ENCODE results near the gene PSMD3. TPM values are rescaled to one million over a fixed set of nuclear protein-coding genes. Genes with fewer than 3 reads are reported as not detected.
"Not testable (repeated sequence)": the region's sequence is repeated elsewhere in the genome, so short reads cannot be mapped to it uniquely, and the experiment has no call there.

Gene PSMD3
- 88.0 TPM for total RNA-seq
- long read RNA-seq, transcript PSMD3-201 (12 exons, 2,158 nt), result major isoform, 179 of 209 reads
- long read RNA-seq, partial matches to known transcripts, result 22 of 209 reads
- long read RNA-seq, other reads (novel, unspliced or antisense), result 8 of 209 reads

DNA sequence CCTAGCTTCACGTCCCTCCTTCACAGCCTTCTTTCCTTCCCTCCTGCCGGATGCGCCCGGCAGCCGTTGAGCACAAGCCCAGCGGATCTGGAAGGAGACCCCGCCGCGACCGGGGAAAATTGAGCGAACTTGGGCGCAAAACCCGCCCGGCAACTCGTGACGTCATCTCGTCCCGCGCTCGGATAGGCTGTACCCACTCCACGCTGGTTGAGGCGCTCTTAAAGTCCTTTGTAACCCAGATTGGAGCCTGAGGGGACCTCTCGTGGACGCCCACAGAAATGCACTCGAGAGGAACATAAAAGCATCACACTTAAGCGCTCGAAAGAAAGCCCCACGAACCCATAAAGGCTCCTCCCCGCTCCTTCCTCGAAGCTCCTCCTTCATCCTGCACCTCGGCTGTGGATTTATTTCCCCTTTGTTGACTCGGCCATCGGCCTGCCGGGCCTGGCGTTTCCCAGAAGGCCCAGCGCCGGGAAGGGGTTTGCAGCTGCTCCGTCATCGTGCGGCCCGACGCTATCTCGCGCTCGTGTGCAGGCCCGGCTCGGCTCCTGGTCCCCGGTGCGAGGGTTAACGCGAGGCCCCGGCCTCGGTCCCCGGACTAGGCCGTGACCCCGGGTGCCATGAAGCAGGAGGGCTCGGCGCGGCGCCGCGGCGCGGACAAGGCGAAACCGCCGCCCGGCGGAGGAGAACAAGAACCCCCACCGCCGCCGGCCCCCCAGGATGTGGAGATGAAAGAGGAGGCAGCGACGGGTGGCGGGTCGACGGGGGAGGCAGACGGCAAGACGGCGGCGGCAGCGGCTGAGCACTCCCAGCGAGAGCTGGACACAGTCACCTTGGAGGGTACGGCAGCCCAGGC is at the start of gene PSMD3:
PSMD3 (plus strand) TSS at position 457 of the 856 bp plus-strand sequence; CDS start at position 621, 164 bp downstream.
- peak; percentile 98 for DNase-seq
- ATAC-seq (ENCODE audit: poor library complexity), result peak; percentile 97
- intact Hi-C loops (cut with DNase I), result no loop called here

- intact Hi-C loops (cut with DNase I), result no loop called here
- ATAC-seq (ENCODE audit: poor library complexity), result peak; percentile 85
- peak; percentile 62 for DNase-seq
These were observed 46.7 kb upstream of the PSMD3 start for GRCh38 chr17:39933912-39934311.

- ATAC-seq (ENCODE audit: poor library complexity) (no peak), DNase-seq (no peak)
- intact Hi-C loops (cut with DNase I), result no loop called here
These were observed 46.3 kb upstream of the PSMD3 start for GRCh38 chr17:39934324-39934723.

DNA sequence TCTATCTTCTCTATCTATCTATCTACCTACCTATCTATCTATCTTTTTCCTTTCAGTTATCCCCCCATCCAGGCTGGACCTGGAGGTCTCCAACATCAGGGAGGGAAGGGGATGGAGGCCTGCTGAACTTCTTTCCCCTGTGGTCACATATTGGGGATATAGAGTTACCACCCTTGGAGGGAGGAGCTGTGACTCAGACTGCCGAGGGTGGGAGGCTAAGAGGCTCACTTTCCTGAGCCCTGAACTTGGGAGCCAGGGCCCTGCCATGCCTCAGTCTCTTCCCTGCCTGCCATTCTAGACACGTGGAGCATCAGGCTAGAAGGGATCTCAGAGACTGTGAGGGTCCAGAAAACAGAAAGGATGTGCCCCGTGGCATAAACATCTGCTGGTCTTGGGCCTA is 44.7 kb upstream of the PSMD3 start:
- DNase-seq (no peak), ATAC-seq (ENCODE audit: poor library complexity) (no peak)

GRCh38 chr17:39937447-39937846 is 43.2 kb upstream of the PSMD3 start:
- intact Hi-C loops (cut with DNase I), result no loop called here
- DNase-seq (no peak), ATAC-seq (ENCODE audit: poor library complexity) (no peak)

More for the DNA sequence above, 44.7 kb upstream of the PSMD3 start:
- intact Hi-C loops (cut with DNase I), result no loop called here

DNA sequence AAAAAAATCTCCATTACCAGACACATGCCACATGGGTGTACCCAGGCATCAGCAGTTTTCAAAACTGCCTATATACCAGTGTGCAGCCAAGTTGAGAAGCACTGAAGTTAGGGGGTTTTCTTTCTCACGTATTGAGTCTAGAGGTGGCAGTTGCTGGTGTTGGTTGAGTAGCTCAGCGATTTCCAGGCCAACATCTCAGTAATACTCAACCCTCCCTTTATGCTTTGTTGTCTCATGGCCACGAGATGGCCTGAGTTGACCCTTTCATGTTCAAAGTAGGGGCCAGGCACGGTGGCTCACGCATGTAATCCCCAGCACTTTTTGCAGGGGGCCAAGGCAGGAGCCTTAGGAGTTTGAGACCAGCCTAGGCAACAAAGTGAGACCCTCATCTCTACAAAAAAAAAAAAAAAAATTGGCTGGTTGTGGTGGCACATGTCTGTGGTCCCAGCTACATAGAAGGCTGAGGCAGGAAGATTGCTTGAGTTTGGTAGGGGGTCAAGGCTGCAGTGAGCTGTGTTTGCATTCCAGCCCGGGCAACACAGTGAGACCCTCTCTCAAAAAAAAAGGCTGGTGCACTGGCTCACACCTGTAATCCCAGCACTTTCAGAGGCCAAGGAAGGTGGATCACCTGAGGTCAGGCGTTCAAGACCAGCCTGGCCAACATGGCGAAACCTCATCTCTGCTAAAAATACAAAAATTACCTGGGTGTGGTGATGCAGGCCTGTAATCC is 42.3 kb upstream of the PSMD3 start:
- DNase-seq, result no peak
- ATAC-seq (ENCODE audit: poor library complexity), result no peak

DNA sequence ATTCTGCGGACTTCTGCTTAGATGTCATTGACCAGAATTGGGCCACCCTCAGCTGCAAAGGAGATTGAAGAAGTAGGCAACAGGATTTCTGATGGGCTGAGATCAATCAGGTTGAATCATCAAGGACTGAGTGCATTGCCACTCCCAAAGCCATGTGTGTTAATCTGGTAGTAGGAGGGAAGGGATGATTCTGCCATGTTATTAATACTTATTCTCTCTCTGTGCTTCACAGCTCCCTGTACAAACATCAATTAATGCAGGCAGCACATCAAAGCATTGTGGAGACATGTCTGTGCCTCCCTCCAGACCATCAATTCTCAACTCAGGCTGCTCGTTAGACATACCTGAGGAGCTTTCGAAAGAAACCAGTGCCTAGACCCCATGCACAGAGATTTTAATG is 41.5 kb upstream of the PSMD3 start:
- intact Hi-C loops (cut with DNase I), result no loop called here
- ATAC-seq (ENCODE audit: poor library complexity) (no peak), DNase-seq (no peak)

More for the DNA sequence above, 42.3 kb upstream of the PSMD3 start:
- intact Hi-C loops (cut with DNase I), result no loop called here

- DNase-seq (no peak), ATAC-seq (ENCODE audit: poor library complexity) (peak; percentile 59)
- intact Hi-C loops (cut with DNase I), result no loop called here
These were observed 40.8 kb upstream of the PSMD3 start for GRCh38 chr17:39939588-39940419.

- intact Hi-C loops (cut with DNase I), result no loop called here
- peak; percentile 40 for ATAC-seq (ENCODE audit: poor library complexity)
These were observed 36.8 kb upstream of the PSMD3 start for GRCh38 chr17:39943702-39944392.

DNA sequence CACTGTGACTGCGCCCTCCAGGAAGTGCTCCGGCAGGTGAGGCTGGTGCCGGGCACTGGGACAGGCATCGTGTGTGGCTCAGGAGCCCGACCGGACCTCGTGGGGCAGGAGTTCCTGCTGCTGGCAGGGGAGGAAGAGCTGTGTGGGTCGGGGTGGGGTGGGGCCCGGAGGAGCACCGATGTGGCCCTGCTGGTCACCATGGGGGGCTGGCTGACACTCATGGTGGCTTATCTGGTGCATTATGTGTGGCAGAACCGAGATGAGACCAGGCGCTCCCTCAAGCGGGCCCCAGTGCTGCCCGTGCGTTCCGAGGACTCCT is 36.3 kb upstream of the PSMD3 start:
- intact Hi-C loops (cut with DNase I), result no loop called here
- DNase-seq, result no peak
- ATAC-seq (ENCODE audit: poor library complexity), result no peak

More at GRCh38 chr17:39943702-39944392, 36.8 kb upstream of the PSMD3 start:
- no peak for DNase-seq

GRCh38 chr17:39946551-39947330 is 33.9 kb upstream of the PSMD3 start:
- ATAC-seq (ENCODE audit: poor library complexity) (no peak), DNase-seq (no peak)
- intact Hi-C loops (cut with DNase I), result no loop called here

DNA sequence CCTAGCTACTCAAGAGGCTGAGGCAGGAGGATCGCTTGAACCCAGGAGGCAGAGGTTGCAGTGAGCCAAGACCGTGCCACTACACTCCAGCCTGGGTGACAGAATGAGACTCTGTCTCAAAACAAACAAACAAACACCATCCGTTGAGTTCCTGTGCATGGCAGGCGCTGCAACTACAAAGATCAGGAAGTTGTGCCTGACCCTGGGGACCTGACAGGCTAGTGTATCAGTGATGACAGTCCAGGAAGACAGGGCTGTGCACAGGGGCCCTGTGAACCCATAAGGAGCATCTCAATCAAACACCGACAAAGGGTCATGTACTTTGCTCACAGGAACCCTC is 32.1 kb upstream of the PSMD3 start:
- ATAC-seq (ENCODE audit: poor library complexity); DNase-seq; intact Hi-C loops (cut with DNase I): not testable (repeated sequence)

DNA sequence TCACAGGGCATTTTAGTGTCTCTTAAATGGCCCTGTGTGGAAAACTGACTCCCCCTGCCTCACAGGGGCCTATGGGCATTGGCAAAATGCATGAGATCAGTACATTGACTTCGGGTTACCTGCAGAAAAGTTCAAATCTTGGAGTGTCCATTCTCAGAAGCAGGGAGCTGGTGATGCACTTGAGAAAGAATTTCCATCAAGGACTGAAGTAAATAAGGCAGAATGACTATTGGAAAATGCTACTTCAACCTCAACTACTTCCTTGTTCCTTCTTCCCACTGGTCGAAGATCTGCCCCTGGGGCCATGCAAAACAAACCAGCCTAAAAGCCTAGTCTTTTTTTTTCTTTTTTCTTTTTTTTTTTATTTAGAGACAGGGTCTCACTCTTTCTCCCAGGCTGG is 31.6 kb upstream of the PSMD3 start:
- DNase-seq (no peak), ATAC-seq (ENCODE audit: poor library complexity) (no peak)
- intact Hi-C loops (cut with DNase I), result no loop called here

- intact Hi-C loops (cut with DNase I), result no loop called here
- no peak for ATAC-seq (ENCODE audit: poor library complexity)
- peak; percentile 55 for DNase-seq
These were observed 29.7 kb upstream of the PSMD3 start for GRCh38 chr17:39950871-39951348.

- DNase-seq, result no peak
- intact Hi-C loops (cut with DNase I), result no loop called here
- no peak for ATAC-seq (ENCODE audit: poor library complexity)
These were observed 28.5 kb upstream of the PSMD3 start for GRCh38 chr17:39951924-39952679.

DNA sequence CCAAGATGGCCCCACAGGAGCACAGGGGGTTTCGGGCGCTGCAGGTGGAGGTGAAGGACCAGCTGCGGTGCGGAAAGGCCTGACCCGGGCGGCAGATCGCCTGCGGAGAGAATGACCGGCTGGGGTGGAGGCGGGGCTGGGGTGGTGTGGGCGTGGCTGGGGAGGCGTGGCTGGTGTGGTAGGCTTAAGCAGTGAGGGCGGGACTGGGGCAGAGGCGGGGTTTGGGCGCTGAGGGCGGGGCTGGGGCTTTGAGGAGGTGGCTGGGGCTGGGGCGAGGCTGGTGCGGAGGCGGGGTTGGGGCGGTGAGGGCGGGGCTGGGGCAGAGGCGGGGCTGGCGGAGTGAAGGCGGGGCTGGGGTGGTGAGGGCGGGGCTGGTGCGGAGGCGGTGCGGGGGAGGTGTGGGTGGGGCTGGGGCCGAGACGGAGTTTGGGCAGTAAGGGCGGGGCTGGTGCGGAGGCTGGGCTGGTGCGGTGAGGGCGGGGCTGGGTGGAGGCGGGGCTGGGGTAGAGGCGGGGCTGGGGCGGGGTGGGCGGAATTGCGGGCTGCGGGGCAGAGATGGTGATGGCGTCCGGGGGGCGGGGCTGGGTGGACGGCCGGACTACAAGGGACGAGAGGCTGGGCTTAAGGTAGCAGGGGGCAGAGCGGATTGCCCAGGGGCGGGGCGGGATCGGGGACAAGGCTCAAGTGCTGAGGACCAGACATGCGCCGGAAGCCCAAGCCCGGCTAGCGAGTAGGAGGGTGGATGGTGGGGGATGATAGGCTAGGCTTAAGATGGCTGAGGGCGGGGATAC is 27.7 kb upstream of the PSMD3 start:
- peak; percentile 95 for ATAC-seq (ENCODE audit: poor library complexity)
- peak; percentile 99 for DNase-seq
- intact Hi-C loops (cut with DNase I), result no loop called here
